22Rv1 (cell line): Measurements from ENCODE around the gene KCNQ1.
A peak's percentile ranks its signal among the peaks of the same experiment; 100 is the strongest.

Experiments
- H3K27ac ChIP-seq: fragments of 450-650 bp; 2 replicates; pipeline ENCODE4 v1.5.1; 2017
- CTCF ChIP-seq: fragments of 450-650 bp; IDR thresholded peaks from 2 replicates; pipeline ENCODE4 v1.5.1; 2017; ENCODE audit warnings: mild to moderate bottlenecking
- ZFX ChIP-seq: fragments of 450-650 bp; IDR thresholded peaks from 2 replicates; pipeline ENCODE4 v1.6.1; 2017; ENCODE audit warnings: antibody characterized with exemption, borderline replicate concordance

KCNQ1 gene

DNA sequence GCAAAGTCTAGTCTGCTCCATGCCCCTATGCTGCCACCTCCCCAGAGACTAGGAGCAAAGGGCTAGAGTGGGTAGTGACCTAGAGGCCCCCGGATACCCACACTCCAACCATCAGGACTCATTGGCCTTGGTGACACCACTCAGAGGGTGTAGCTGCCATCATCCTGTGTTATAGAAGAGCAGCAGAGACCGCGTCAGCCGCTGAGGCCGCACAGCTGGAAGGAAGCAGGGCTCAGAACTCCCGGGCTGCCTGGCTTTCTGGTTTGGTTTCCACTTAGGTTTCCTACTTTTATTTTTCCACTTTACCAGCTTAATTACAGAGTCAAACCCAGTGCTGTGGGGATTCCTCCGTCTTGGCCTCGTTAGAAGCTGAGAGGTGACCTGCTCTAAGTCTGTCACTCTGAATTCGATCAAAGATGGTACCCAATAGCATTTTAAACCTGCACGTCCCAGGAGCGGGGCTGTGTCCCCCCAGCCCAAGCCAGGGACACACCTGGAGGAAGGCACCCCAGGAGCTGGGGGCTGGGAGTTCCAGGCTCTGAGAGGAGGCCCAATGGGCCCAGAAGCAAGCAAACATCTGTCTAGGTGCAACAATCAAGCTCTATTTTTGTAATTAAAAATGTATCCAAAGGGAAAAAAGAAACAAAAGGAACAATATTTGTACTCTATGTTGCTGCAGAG, 442.8 kb downstream of the KCNQ1 start:
- TF ChIP-seq ZFX (no peak), CTCF (no peak)
- no peak overlapping the region for H3K27ac ChIP-seq

DNA sequence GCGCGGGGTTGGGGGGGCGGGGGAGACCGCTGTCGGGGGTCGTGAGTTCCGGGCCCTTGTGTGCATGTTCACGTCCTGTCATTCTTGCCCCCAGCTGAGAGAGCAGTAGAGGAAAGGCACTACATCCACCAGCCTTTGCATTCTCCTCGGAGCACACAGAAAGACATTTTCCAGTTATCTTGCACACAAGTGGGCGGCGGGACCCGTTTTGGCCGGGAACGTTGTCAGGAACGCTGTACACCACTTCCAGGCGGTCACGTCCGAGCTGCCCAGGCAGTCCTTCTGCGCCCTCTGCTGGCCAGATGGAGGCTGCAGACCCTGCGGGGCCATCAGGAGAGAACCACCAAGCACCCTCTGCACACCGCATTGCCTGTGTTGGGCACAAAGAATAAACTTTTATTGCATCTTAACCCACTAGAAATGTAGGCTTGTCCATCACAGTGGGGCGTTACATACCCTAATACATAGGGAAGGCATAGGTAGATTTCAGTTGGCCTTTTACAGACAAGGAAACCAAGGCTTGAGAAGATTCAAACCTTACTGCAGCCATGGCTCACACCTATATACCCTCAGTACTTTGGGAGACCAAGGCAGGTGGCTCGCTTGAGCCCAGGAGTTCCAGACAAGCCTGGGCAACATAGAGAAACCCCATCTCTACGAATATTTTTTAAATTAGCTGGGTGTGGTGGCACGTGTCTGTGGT, 443.6 kb downstream of the KCNQ1 start:
- TF ChIP-seq CTCF (peak; percentile 94), ZFX (no peak)
- no peak overlapping the region for H3K27ac ChIP-seq

DNA sequence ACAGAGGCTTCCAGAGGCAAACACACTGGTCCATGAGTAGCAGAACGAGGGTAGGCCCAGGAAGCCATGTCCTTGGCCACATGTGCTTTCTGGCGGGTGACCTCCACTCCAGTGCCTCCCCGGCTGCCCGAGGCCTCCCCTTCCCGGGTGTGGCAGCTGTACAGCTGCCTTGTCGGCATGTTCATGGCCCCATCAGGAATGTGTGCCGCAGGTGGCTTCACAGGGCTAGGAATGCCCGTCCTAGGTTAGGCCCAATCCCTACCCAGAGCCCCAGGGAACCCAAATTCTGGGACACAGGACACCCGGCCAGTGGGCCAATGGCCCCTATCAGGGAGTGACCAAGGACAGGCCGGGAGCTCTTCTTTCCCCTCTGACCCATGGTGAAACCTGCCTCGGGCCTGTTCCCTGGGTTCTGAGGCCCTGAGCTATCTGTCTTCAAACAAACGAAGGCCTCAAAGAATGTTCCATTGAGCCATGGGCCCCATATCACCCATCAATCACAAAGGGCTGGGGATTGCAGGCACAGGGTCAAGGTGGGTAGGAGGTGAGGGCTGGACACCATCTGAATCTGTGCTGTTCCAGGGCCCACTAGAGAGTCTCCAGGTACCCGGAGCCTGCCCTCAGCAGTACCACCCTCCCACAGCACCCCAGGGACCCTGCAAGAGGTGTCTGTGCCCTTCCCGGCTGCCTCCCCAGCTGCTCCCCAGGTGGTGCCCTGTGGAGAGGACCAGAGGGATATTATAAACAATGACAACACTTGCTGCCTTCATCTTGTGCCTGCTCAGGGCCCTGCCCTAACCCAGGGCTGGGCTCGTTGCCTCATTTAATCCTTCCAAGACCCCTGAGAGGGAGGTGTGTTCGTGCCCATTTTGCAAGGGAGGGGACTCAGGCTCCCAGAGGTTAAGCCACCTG, 444.8 kb downstream of the KCNQ1 start:
- TF ChIP-seq CTCF (no peak), ZFX (no peak)
- no peak overlapping the region for H3K27ac ChIP-seq

DNA sequence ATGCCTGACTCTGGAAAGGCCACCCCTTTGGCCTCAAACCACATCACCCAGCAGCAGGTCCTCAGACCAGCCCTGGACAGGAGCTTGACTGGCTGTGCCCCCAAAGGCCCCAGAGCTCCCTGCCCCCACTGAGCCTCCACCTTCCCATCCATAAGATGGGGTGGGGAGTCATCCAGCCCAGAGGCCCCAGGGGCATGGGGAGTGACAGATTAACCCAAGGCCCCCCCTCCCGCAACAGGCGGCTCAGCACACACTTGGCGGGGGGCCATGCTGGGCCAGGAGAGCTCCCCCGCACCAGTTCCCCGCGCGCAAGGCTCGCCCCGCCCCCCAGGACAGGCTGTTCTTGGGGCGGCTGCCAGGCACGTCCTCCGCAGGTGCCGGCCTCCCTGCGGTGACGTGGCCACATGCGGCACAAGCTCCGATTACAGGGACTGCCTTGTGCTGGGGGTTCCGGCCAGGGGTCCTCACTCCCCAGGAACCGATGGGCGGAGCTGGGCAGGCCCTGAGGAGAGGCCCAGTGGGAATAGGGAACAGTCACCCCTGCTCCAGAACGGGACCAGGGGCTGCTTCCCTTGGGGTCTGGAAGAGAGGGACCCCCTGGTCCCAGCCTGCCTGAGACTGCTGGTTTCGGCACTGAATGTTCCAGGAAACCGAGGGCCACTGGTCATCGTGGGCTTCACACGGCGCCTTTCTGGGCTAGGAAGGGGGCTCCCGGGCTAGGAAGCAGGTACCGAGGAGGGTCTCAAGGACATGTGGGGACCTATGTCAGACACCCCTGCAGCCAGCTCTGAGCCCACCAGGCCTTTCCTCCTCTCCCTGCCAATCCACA, 445.9 kb downstream of the KCNQ1 start:
- TF ChIP-seq ZFX (no peak), CTCF (no peak)
- H3K27ac ChIP-seq, result no peak overlapping the region

DNA sequence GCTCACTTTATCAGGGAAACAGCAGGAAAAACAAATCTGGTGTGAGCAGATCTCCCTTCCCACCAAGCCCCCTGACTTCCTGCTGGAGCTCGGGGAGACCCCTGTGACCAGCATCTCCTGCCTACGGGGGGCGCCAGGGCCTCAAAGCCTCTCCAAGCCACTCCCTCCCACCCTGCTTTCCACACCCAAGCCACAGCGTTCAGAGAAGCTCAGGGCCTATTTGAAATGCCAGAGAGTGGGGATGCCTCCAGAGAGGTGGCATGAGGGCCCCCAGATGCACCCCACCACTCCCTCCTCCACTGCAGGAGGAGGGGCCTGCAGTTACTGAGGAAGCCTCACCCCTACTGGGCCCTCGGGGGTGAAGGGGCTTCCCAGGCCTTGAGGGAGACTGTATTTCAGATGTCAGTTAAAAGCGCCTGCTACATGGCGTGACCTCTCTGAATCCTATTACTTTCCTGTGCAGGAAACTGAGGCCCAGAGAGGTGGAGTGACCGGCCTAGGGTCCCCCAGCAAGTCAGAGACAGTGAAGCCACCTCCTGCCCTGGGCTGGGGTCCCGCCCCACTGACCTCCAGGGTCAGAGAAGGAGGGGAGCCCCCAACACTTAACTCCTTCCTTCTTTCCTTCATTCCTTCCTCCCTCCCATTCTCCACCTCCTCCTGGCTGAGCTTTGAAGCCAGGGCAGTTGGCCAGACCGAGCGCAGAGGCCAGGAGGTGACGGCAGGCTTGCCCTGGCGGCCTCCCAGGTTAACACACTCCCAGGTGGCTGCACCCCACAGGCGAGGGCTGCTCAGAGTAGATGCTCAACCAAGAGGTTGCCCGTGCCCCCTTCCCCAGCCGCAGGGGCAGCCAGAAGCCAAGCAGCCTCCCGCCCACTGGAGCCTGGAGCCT, 446.8 kb downstream of the KCNQ1 start:
- TF ChIP-seq CTCF (no peak), ZFX (no peak)
- H3K27ac ChIP-seq, result no peak overlapping the region

DNA sequence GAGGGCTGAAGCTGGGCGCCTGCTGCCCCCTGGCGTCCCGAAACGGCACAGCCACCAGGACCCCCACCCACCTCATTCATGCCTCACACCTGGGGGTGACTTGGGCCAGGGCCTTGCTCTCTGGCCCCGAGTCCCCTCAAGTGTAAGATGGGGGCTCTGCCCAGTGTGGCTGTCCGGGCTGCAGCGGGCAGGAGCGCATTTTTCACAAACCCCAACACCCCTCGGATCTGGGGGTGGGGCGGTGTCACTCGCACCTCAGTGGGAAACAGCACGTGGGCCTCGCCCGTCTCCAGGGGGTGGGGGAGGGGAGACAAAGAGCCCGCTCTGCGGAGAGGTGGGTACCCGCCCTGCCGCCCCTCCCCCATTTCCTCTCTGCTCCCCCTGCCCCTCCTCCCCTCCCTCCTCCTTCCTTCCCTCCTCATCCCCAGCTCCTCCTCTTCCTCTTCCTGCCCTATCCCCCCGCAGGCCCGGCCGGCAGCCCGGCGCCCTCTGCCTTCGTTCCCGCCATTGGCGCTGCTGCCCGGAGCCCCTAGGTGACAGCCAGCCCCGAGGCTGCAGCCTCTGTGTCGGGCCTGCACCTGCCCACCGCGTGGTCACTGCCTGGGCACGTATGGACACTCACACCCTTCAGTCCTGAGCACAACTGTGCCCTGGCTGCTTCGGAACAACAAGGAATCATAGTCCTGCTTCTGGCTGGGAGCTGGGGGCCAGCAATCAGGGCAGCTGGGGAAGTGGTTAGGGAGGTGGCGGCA, 447.6 kb downstream of the KCNQ1 start:
- no peak overlapping the region for H3K27ac ChIP-seq

More for the DNA sequence above, 447.6 kb downstream of the KCNQ1 start:
- no peak for TF ChIP-seq ZFX
- peak; percentile 91 for TF ChIP-seq CTCF
